HEK293 (cell line): ENCODE results near the gene NR3C2.

Source experiments
- CTCF ChIA-PET: fragments of 350-600 bp; formaldehyde crosslinking; extraction: SDS; loops from one replicate; lab custom pipeline; 2021; ENCODE audit warnings: antibody characterized with exemption; lab: Yijun Ruan, JAX
- POLR2A ChIA-PET: fragments of 300-600 bp; formaldehyde crosslinking; extraction: SDS; loops from one replicate; lab custom pipeline; 2020; ENCODE audit warnings: antibody characterized with exemption, inconsistent platforms; lab: Yijun Ruan, JAX
- H3K27ac ChIP-seq: fragments of 200-500 bp; sonication (Bioruptor generic); 2 replicates; pipeline ENCODE4 v1.5.1; 2014; ENCODE audit warnings: low read depth, low read length, control low read depth, inconsistent platforms; ENCODE audit errors: extremely low read depth
- H3K36me3 ChIP-seq, 2 experiments: fragments of 200-500 bp in 1 of 2; sonication (Bioruptor generic) in 1 of 2; 1 replicate in 1 of 2; 2 replicates in 1 of 2; pipeline ENCODE4 v1.5.1; 2014 to 2017; ENCODE audit warnings: inconsistent platforms in 2 of 2, low read length in 2 of 2; ENCODE audit not compliant: control insufficient read depth in 2 of 2, insufficient read depth in 1 of 2
- H3K4me1 ChIP-seq: fragments of 200-500 bp; sonication (Bioruptor generic); 2 replicates; pipeline ENCODE4 v1.5.1; 2014; ENCODE audit warnings: mild to moderate bottlenecking, low read length, inconsistent platforms; ENCODE audit not compliant: control insufficient read depth, insufficient read depth
- H3K4me3 ChIP-seq: 2 replicates; pipeline ENCODE4 v1.5.1; 2011; ENCODE audit warnings: low read depth, mild to moderate bottlenecking, control low read depth, low read length, moderate library complexity
- H3K9me3 ChIP-seq: fragments of 200-500 bp; sonication (Bioruptor generic); 2 replicates; pipeline ENCODE4 v1.5.1; 2014; ENCODE audit warnings: low read depth, low read length, inconsistent platforms; ENCODE audit not compliant: control insufficient read depth, insufficient read depth
- BCL11B ChIP-seq: fragments of 450-650 bp; formaldehyde crosslinking; IDR thresholded peaks from 2 replicates; pipeline ENCODE4 v1.5.1; 2016; ENCODE audit warnings: low read depth, missing biosample characterization, missing genetic modification characterization
- KLF10 ChIP-seq: fragments of 450-650 bp; IDR thresholded peaks from 2 replicates; pipeline ENCODE4 v1.5.1; 2018; ENCODE audit warnings: missing biosample characterization, mild to moderate bottlenecking, missing genetic modification characterization
- SP3 ChIP-seq: fragments of 450-650 bp; formaldehyde crosslinking; IDR thresholded peaks from 2 replicates; pipeline ENCODE4 v1.5.1; 2016; ENCODE audit warnings: missing biosample characterization, missing genetic modification characterization
- SP7 ChIP-seq: fragments of 450-650 bp; formaldehyde crosslinking; IDR thresholded peaks from 2 replicates; pipeline ENCODE4 v1.5.1; 2016; ENCODE audit warnings: missing biosample characterization, missing genetic modification characterization
- WT1 ChIP-seq: fragments of 450-650 bp; formaldehyde crosslinking; IDR thresholded peaks from 2 replicates; pipeline ENCODE4 v1.5.1; 2016; ENCODE audit warnings: missing biosample characterization, missing genetic modification characterization
- YY1 ChIP-seq: fragments of 450-650 bp; formaldehyde crosslinking; IDR thresholded peaks from 2 replicates; pipeline ENCODE4 v1.5.1; 2018; ENCODE audit warnings: missing biosample characterization, missing genetic modification characterization
- ZBTB1 ChIP-seq: fragments of 450-650 bp; formaldehyde crosslinking; IDR thresholded peaks from 2 replicates; pipeline ENCODE4 v1.5.1; 2016; ENCODE audit warnings: missing biosample characterization, missing genetic modification characterization
- ZNF366 ChIP-seq: fragments of 450-650 bp; formaldehyde crosslinking; conservative IDR thresholded peaks from 2 replicates; pipeline ENCODE4 v1.5.1; 2016; ENCODE audit warnings: missing biosample characterization, missing genetic modification characterization
- ZNF548 ChIP-seq: fragments of 450-650 bp; formaldehyde crosslinking; IDR thresholded peaks from 2 replicates; pipeline ENCODE4 v1.5.1; 2016; ENCODE audit warnings: missing biosample characterization, missing genetic modification characterization
- ZNF600 ChIP-seq: fragments of 450-650 bp; formaldehyde crosslinking; IDR thresholded peaks from 2 replicates; pipeline ENCODE4 v1.5.1; 2016; ENCODE audit warnings: missing biosample characterization, missing genetic modification characterization
- ZNF629 ChIP-seq: fragments of 450-650 bp; formaldehyde crosslinking; IDR thresholded peaks from 2 replicates; pipeline ENCODE4 v1.5.1; 2017; ENCODE audit warnings: missing biosample characterization, missing genetic modification characterization
- ZNF707 ChIP-seq: fragments of 450-650 bp; formaldehyde crosslinking; IDR thresholded peaks from 2 replicates; pipeline ENCODE4 v1.5.1; 2016; ENCODE audit warnings: missing biosample characterization, missing genetic modification characterization
- ZNF792 ChIP-seq: fragments of 450-650 bp; formaldehyde crosslinking; IDR thresholded peaks from 2 replicates; pipeline ENCODE4 v1.5.1; 2016; ENCODE audit warnings: missing biosample characterization, missing genetic modification characterization
- TF ChIP-seq, protein P1 (sequence below): fragments of 450-650 bp; formaldehyde crosslinking; IDR thresholded peaks from 2 replicates; pipeline ENCODE4 v1.5.1; 2016; ENCODE audit warnings: missing biosample characterization, missing genetic modification characterization
- TF ChIP-seq, protein P2 (sequence below): fragments of 450-650 bp; formaldehyde crosslinking; IDR thresholded peaks from 2 replicates; pipeline ENCODE4 v1.5.0; 2017; ENCODE audit warnings: missing biosample characterization, missing genetic modification characterization, borderline replicate concordance
- TF ChIP-seq, protein P3 (sequence below): fragments of 450-650 bp; formaldehyde crosslinking; IDR thresholded peaks from 2 replicates; pipeline ENCODE4 v1.5.1; 2016; ENCODE audit warnings: missing biosample characterization, missing genetic modification characterization
- TF ChIP-seq, protein P4 (sequence below): fragments of 450-650 bp; formaldehyde crosslinking; IDR thresholded peaks from 2 replicates; pipeline ENCODE4 v1.5.1; 2016; ENCODE audit warnings: missing biosample characterization, missing genetic modification characterization
- TF ChIP-seq, protein P5 (sequence below): fragments of 450-650 bp; formaldehyde crosslinking; IDR thresholded peaks from 2 replicates; pipeline ENCODE4 v1.5.1; 2016; ENCODE audit warnings: missing biosample characterization, missing genetic modification characterization

NR3C2 gene

DNA sequence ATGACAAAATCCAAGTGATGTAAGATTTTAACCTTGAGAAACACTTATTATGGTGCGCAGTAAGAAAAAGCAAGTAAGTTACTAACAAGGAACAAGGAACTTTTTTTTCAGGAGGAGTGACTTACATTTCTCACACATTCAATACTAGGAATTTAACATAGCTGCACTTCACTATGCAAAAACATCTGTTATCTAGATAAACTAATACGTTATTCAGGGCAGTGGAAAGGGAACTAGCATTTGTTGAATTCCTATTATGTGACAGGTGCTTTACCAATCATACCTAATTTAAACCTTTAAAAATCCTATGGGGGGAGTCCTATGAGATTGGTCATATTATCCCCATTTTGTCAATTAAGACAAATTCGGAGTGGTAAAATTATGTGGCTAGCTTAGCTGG lies 238.0 kb downstream of the NR3C2 start (continued):
- TF ChIP-seq, protein P1, sequence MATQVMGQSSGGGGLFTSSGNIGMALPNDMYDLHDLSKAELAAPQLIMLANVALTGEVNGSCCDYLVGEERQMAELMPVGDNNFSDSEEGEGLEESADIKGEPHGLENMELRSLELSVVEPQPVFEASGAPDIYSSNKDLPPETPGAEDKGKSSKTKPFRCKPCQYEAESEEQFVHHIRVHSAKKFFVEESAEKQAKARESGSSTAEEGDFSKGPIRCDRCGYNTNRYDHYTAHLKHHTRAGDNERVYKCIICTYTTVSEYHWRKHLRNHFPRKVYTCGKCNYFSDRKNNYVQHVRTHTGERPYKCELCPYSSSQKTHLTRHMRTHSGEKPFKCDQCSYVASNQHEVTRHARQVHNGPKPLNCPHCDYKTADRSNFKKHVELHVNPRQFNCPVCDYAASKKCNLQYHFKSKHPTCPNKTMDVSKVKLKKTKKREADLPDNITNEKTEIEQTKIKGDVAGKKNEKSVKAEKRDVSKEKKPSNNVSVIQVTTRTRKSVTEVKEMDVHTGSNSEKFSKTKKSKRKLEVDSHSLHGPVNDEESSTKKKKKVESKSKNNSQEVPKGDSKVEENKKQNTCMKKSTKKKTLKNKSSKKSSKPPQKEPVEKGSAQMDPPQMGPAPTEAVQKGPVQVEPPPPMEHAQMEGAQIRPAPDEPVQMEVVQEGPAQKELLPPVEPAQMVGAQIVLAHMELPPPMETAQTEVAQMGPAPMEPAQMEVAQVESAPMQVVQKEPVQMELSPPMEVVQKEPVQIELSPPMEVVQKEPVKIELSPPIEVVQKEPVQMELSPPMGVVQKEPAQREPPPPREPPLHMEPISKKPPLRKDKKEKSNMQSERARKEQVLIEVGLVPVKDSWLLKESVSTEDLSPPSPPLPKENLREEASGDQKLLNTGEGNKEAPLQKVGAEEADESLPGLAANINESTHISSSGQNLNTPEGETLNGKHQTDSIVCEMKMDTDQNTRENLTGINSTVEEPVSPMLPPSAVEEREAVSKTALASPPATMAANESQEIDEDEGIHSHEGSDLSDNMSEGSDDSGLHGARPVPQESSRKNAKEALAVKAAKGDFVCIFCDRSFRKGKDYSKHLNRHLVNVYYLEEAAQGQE (tag by site-specific recombination): no peak
- TF ChIP-seq ZNF548 (tag by site-specific recombination): no peak

DNA sequence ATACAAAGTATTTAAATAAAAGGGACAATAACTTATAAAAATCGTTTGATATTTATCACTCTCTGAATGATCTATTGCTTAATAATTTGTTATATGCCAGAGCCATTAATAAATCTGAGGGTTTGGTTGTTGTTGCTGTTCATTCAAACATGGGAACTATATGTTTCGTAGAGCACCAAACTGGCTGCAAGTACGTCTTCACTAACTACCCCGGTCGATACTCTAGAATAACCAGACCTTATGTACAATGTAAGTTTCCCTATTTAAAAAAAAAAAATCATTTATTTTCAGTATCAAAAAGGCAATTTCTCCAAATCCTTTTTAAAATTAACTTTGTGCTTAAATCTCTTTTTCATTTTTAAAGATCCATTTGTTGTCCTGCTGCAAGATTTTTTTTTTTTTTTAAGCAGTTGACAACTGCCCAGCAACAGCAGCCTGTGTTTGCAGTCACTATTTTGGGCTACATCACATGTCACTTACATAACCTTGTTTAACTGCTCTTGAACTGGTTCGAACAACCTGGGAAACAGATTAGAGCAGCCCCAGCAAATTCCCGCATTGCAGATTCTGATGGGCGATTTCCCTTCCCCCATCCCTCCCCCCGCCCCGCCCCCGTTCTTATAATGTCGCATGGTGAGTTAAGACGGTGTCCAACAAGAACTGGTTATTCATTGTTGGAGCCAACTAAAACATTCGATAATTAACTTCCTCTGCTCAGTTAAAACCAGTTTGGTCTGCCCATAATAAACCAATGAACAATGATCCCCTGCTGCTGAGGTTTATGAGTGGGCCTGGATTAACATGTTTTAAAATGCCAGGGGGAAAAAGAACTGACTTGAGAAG lies 238.9 kb downstream of the NR3C2 start:
- no peaks in the 10 kb centered on the region for H3K36me3 ChIP-seq
- H3K9me3 ChIP-seq: no peaks in the 10 kb centered on the region
- no peak overlapping the region for H3K4me3 ChIP-seq
- H3K4me1 ChIP-seq: peaks cover 27% of the 10 kb centered on the region
- POLR2A ChIA-PET: no interaction called here
- CTCF ChIA-PET: no interaction called here
- H3K27ac ChIP-seq: peak overlapping the region; percentile 3; the same call in 1 of the 2 replicates
- TF ChIP-seq YY1 (tag by site-specific recombination) (no peak), BCL11B (tag by site-specific recombination) (0 out of 2 replicates have a peak, but pooled peaks have one; percentile 37), SP7 (tag by site-specific recombination) (peak; percentile 81), ZBTB1 (tag by site-specific recombination) (no peak), ZNF629 (peak; percentile 61), ZNF792 (tag by site-specific recombination) (no peak), KLF10 (tag by site-specific recombination) (peak; percentile 38; the same call in 1 of the 2 replicates), ZNF366 (tag by site-specific recombination) (no peak; the same call in 1 of the 2 replicates), WT1 (tag by site-specific recombination) (0 out of 2 replicates have a peak, but pooled peaks have one; percentile 25), ZNF600 (0 out of 2 replicates have a peak, but pooled peaks have one; percentile 20), ZNF707 (tag by site-specific recombination) (no peak), SP3 (tag by site-specific recombination) (no peak)
- TF ChIP-seq, protein P2, sequence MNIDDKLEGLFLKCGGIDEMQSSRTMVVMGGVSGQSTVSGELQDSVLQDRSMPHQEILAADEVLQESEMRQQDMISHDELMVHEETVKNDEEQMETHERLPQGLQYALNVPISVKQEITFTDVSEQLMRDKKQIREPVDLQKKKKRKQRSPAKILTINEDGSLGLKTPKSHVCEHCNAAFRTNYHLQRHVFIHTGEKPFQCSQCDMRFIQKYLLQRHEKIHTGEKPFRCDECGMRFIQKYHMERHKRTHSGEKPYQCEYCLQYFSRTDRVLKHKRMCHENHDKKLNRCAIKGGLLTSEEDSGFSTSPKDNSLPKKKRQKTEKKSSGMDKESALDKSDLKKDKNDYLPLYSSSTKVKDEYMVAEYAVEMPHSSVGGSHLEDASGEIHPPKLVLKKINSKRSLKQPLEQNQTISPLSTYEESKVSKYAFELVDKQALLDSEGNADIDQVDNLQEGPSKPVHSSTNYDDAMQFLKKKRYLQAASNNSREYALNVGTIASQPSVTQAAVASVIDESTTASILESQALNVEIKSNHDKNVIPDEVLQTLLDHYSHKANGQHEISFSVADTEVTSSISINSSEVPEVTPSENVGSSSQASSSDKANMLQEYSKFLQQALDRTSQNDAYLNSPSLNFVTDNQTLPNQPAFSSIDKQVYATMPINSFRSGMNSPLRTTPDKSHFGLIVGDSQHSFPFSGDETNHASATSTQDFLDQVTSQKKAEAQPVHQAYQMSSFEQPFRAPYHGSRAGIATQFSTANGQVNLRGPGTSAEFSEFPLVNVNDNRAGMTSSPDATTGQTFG (tag by site-specific recombination): no peak
- TF ChIP-seq, protein P3, sequence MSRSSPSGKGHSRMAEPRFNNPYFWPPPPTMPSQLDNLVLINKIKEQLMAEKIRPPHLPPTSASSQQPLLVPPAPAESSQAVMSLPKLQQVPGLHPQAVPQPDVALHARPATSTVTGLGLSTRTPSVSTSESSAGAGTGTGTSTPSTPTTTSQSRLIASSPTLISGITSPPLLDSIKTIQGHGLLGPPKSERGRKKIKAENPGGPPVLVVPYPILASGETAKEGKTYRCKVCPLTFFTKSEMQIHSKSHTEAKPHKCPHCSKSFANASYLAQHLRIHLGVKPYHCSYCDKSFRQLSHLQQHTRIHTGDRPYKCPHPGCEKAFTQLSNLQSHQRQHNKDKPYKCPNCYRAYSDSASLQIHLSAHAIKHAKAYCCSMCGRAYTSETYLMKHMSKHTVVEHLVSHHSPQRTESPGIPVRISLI: 0 out of 2 replicates have a peak, but pooled peaks have one; percentile 37
- TF ChIP-seq, protein P4, sequence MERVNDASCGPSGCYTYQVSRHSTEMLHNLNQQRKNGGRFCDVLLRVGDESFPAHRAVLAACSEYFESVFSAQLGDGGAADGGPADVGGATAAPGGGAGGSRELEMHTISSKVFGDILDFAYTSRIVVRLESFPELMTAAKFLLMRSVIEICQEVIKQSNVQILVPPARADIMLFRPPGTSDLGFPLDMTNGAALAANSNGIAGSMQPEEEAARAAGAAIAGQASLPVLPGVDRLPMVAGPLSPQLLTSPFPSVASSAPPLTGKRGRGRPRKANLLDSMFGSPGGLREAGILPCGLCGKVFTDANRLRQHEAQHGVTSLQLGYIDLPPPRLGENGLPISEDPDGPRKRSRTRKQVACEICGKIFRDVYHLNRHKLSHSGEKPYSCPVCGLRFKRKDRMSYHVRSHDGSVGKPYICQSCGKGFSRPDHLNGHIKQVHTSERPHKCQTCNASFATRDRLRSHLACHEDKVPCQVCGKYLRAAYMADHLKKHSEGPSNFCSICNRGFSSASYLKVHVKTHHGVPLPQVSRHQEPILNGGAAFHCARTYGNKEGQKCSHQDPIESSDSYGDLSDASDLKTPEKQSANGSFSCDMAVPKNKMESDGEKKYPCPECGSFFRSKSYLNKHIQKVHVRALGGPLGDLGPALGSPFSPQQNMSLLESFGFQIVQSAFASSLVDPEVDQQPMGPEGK (tag by site-specific recombination): 0 out of 2 replicates have a peak, but pooled peaks have one; percentile 35
- TF ChIP-seq, protein P5, sequence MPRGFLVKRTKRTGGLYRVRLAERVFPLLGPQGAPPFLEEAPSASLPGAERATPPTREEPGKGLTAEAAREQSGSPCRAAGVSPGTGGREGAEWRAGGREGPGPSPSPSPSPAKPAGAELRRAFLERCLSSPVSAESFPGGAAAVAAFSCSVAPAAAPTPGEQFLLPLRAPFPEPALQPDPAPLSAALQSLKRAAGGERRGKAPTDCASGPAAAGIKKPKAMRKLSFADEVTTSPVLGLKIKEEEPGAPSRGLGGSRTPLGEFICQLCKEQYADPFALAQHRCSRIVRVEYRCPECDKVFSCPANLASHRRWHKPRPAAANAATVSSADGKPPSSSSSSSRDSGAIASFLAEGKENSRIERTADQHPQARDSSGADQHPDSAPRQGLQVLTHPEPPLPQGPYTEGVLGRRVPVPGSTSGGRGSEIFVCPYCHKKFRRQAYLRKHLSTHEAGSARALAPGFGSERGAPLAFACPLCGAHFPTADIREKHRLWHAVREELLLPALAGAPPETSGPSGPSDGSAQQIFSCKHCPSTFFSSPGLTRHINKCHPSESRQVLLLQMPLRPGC (tag by site-specific recombination): peak; percentile 71
- TF ChIP-seq, protein P1 (tag by site-specific recombination): no peak
